PC-3 (cell line): Measurements from ENCODE around the gene ARHGEF39. TPM values are rescaled to one million over a fixed set of nuclear protein-coding genes. Genes with fewer than 3 reads are reported as not detected.

Experiments used
- ATAC-seq: fragments of 200-7000 bp; cut with Tn5 transposase; 2 replicates; pipeline ENCODE4 v1.9.1; 2020; ENCODE audit warnings: mild to moderate bottlenecking, moderate library complexity
- Bru-seq: library from RNA; stranded (reverse); fragments of 400-500 nt; gene quantifications from one replicate; lab custom pipeline; 2021; lab: Mats Ljungman, UMichigan
- BruChase-seq, 2 experiments: library from RNA; stranded (reverse); fragments of 400-500 nt; gene quantifications; one replicate each; lab custom pipeline; 2021; lab: Mats Ljungman, UMichigan
- BruUV-seq: library from RNA; stranded (reverse); fragments of 400-500 nt; replicated peaks from 2 replicates; lab custom pipeline; 2021; lab: Mats Ljungman, UMichigan
- CTCF ChIA-PET: fragments of 300-600 bp; sonication (Branson Sonifier 250); formaldehyde crosslinking; loops from one replicate; lab custom pipeline; 2022; ENCODE audit warnings: antibody characterized with exemption; lab: Charles Lee
- POLR2A ChIA-PET: fragments of 300-600 bp; sonication (Branson Sonifier 250); formaldehyde crosslinking; loops from one replicate; lab custom pipeline; 2022; ENCODE audit warnings: antibody characterized with exemption; ENCODE audit not compliant: unreplicated experiment; lab: Charles Lee
- DNase-seq: peaks from one replicate; pipeline ENCODE4 v3.0.0-alpha.2; 2015
- H2AFZ ChIP-seq: fragments of 300-600 bp; sonication (generic); 2 replicates; pipeline ENCODE4 v1.6.0; 2016; ENCODE audit warnings: antibody characterized with exemption, low read length
- H3F3A ChIP-seq: fragments of 300-600 bp; sonication (generic); one replicate; pipeline ENCODE4 v1.6.0; 2017; ENCODE audit warnings: antibody characterized with exemption, low read length, control low read depth, mild to moderate bottlenecking; ENCODE audit not compliant: unreplicated experiment
- H3K27ac ChIP-seq: fragments of 300-600 bp; sonication (generic); 2 replicates; pipeline ENCODE4 v1.5.1; 2016; ENCODE audit warnings: mild to moderate bottlenecking, low read length
- H3K27me3 ChIP-seq: fragments of 300-600 bp; sonication (generic); 2 replicates; pipeline ENCODE4 v1.6.1; 2016; ENCODE audit warnings: low read length, mixed read lengths
- H3K36me3 ChIP-seq: fragments of 300-600 bp; sonication (generic); 2 replicates; pipeline ENCODE4 v1.6.1; 2016; ENCODE audit warnings: low read depth, mixed run types, low read length, mixed read lengths
- H3K4me1 ChIP-seq: fragments of 300-600 bp; sonication (generic); 2 replicates; pipeline ENCODE4 v1.5.1; 2016; ENCODE audit warnings: low read length; ENCODE audit not compliant: insufficient read depth
- H3K4me2 ChIP-seq: fragments of 300-600 bp; sonication (generic); 2 replicates; pipeline ENCODE4 v1.6.0; 2016; ENCODE audit warnings: low read length
- H3K4me3 ChIP-seq: fragments of 300-600 bp; sonication (generic); 2 replicates; pipeline ENCODE4 v1.5.1; 2016; ENCODE audit warnings: mild to moderate bottlenecking, low read length, mixed read lengths
- H3K79me2 ChIP-seq: fragments of 300-600 bp; sonication (generic); 2 replicates; pipeline ENCODE4 v1.6.1; 2017; ENCODE audit warnings: low read length, mixed read lengths
- H3K9ac ChIP-seq: fragments of 300-600 bp; sonication (generic); 2 replicates; pipeline ENCODE4 v1.6.0; 2016; ENCODE audit warnings: mild to moderate bottlenecking, low read length
- H3K9me2 ChIP-seq: fragments of 300-600 bp; sonication (generic); replicated peaks from 2 replicates; pipeline ENCODE4 v1.6.1; 2016; ENCODE audit warnings: mixed run types, low read length, mixed read lengths
- H3K9me3 ChIP-seq: fragments of 300-600 bp; sonication (generic); 2 replicates; pipeline ENCODE4 v1.6.1; 2016; ENCODE audit warnings: low read length, mixed read lengths
- H4K20me1 ChIP-seq: fragments of 300-600 bp; sonication (generic); 2 replicates; pipeline ENCODE4 v1.6.1; 2016; ENCODE audit warnings: low read length, mixed read lengths
- EZH2 ChIP-seq: fragments of 300-600 bp; sonication (generic); IDR thresholded peaks from one replicate; pipeline ENCODE4 v1.6.1; 2017; ENCODE audit warnings: antibody characterized with exemption, mild to moderate bottlenecking, low read length; ENCODE audit not compliant: unreplicated experiment
- EZH2phosphoT487 ChIP-seq: fragments of 300-600 bp; sonication (generic); IDR thresholded peaks from 2 replicates; pipeline ENCODE4 v1.6.1; 2018; ENCODE audit warnings: mild to moderate bottlenecking, antibody characterized with exemption, low read length, borderline replicate concordance
- intact Hi-C: fragments of 100-400 bp; cut with micrococcal nuclease; formaldehyde crosslinking; loops from 2 replicates; pipeline ENCODE4 v1.9.0; 2023
- long read RNA-seq: library from polyadenylated mRNA; unstranded; transcript quantifications from one replicate; pipeline ENCODE4 v2.0.0, GENCODE V29; 2021; ENCODE audit not compliant: unreplicated experiment
- total RNA-seq: library from RNA; depleted of rRNA; stranded (reverse); fragments of >200 nt; gene quantifications from 2 replicates; pipeline ENCODE4 v1.2.3, GENCODE V29; 2014; rRNA removed
- TF ChIP-seq, protein P1 (sequence below): fragments of 300-600 bp; sonication (generic); conservative IDR thresholded peaks from 2 replicates; pipeline ENCODE4 v1.5.1; 2017; ENCODE audit warnings: antibody characterized with exemption, low read depth, mild to moderate bottlenecking, low read length

Gene ARHGEF39, protein sequence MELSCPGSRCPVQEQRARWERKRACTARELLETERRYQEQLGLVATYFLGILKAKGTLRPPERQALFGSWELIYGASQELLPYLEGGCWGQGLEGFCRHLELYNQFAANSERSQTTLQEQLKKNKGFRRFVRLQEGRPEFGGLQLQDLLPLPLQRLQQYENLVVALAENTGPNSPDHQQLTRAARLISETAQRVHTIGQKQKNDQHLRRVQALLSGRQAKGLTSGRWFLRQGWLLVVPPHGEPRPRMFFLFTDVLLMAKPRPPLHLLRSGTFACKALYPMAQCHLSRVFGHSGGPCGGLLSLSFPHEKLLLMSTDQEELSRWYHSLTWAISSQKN
- total RNA-seq (2.6 and 4.1 TPM in 2 replicates), Bru-seq, nascent RNA (percentile 53 among the genes with signal in this experiment), BruChase-seq, experiment 1, labeled RNA remaining after a 6-hour chase (percentile 41 among the genes with signal in this experiment), BruChase-seq, experiment 2, labeled RNA remaining after a 2-hour chase (percentile 30 among the genes with signal in this experiment)
- long read RNA-seq, partial matches to known transcripts = 0 of 1 reads
- long read RNA-seq, other reads (novel, unspliced or antisense) = 1 of 1 reads

DNA sequence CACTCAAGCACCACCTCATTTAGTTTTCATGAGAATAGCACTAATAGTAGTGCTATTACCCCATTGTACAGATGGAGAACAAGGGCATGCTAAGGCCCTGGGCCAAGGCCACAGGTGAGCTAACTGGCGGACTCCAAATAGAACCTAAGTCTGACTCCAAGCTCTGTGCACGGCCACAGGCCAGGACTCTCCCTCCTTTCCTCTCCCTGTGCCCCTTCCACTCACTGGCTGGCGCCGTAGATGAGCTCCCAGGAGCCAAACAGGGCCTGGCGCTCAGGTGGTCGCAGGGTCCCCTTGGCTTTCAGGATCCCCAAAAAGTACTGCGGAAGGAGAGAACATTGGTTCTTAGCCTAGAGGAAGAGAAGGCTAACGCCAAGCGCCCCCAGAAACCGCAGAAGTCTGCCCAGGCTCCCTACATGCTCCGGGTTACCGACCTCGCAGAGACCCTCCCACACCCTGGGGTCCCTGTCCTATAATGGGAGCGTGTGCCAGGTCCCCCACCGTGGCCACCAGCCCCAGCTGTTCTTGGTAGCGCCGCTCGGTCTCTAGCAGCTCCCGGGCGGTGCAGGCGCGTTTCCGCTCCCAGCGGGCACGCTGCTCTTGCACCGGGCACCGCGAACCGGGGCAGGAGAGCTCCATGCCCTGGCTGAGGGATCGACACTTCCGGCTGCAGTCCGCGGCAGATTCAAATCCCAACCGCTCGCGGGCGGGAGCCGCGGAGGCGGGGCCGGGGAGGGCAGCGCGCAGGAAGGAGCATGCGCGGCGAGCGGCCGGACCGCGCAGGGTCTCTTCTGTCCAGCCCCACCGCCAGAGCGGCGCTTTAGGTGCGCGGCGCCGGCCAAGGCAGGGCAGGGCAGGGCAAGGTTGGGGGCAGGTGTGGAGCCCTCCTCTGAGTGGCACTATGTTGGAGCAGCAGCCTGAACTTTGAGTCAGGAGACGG is at the start of gene ARHGEF39:
ARHGEF39 (minus strand) TSS at position 665 of the 940 bp plus-strand sequence; CDS start at position 639, 26 bp downstream.
- no peaks in the 10 kb centered on the region for H3K9me2 ChIP-seq
- peaks cover 20% of the 10 kb centered on the region for H3K36me3 ChIP-seq
- no peaks in the 10 kb centered on the region for H3F3A ChIP-seq
- H3K27ac ChIP-seq = peak within 1 kb of the TSS; percentile 57
- H3K4me2 ChIP-seq = peak within 1 kb of the TSS; percentile 97
- peak; percentile 78 for ATAC-seq
- no peak for TF ChIP-seq EZH2phosphoT487
- TF ChIP-seq, protein P1, sequence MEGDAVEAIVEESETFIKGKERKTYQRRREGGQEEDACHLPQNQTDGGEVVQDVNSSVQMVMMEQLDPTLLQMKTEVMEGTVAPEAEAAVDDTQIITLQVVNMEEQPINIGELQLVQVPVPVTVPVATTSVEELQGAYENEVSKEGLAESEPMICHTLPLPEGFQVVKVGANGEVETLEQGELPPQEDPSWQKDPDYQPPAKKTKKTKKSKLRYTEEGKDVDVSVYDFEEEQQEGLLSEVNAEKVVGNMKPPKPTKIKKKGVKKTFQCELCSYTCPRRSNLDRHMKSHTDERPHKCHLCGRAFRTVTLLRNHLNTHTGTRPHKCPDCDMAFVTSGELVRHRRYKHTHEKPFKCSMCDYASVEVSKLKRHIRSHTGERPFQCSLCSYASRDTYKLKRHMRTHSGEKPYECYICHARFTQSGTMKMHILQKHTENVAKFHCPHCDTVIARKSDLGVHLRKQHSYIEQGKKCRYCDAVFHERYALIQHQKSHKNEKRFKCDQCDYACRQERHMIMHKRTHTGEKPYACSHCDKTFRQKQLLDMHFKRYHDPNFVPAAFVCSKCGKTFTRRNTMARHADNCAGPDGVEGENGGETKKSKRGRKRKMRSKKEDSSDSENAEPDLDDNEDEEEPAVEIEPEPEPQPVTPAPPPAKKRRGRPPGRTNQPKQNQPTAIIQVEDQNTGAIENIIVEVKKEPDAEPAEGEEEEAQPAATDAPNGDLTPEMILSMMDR = peak; percentile 51; the same call in 1 of the 2 replicates
- POLR2A ChIA-PET = interaction anchor here (0.6 kb wide), 1 partner anchor 66 kb away, joined by 5 read pairs; no protein-coding TSS in a partner anchor
- TSS peak; percentile 60 for BruUV-seq
- H3K4me1 ChIP-seq = peaks cover 44% of the 10 kb centered on the region
- peak; percentile 81 for DNase-seq
- no peaks in the 10 kb centered on the region for H3K9me3 ChIP-seq
- H3K4me3 ChIP-seq = peak within 1 kb of the TSS; percentile 67
- peak within 1 kb of the TSS; percentile 73 for H3K9ac ChIP-seq
- no peaks in the 10 kb centered on the region for H3K27me3 ChIP-seq
- intact Hi-C loops = no loop called here
- CTCF ChIA-PET = interaction anchor here (0.5 to 1.7 kb wide), 3 partner anchors 17 to 63 kb away, joined by 5 to 9 read pairs (median 6); no protein-coding TSS in a partner anchor
- peak within 1 kb of the TSS; percentile 91 for H2AFZ ChIP-seq
- peaks cover 28% of the 10 kb centered on the region for H3K79me2 ChIP-seq
- no peaks in the 10 kb centered on the region for H4K20me1 ChIP-seq

DNA sequence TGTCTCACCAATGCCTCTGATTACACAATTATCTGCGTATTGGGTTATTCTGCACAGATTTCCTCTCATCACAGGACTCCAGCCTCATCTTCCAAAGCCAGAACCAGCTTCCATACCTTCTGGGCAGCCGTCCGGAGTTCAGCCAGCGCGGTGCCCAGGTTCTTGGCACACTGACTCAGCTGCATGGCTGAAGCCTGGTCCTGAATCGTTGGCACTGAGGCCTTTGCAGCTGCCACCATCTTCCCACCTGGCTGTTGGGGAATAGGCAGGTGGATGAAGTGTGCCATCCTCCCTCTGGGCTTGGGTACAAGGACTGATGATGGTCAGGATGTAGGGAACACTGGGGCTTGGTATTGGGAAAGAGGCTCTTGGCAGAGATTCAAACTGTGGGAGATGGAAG is 49.1 kb upstream of the ARHGEF39 start:
- intact Hi-C loops = no loop called here
- no peaks in the 10 kb centered on the region for H3F3A ChIP-seq
- POLR2A ChIA-PET = no interaction called here
- DNase-seq = no peak
- TF ChIP-seq EZH2phosphoT487 (no peak), EZH2 (no peak)
- TF ChIP-seq, protein P1 = no peak
- H3K36me3 ChIP-seq = peaks cover 41% of the 10 kb centered on the region
- H2AFZ ChIP-seq = no peak overlapping the region
- H3K4me1 ChIP-seq = no peaks in the 10 kb centered on the region; the same call in 1 of the 2 replicates
- H3K9me2 ChIP-seq = no peaks in the 10 kb centered on the region
- no peak for ATAC-seq
- no TSS peak for BruUV-seq
- no peaks in the 10 kb centered on the region for H3K9me3 ChIP-seq
- H3K27ac ChIP-seq = no peak overlapping the region
- H3K4me3 ChIP-seq = no peak overlapping the region
- CTCF ChIA-PET = no interaction called here
- H4K20me1 ChIP-seq = no peaks in the 10 kb centered on the region
- no peaks in the 10 kb centered on the region for H3K79me2 ChIP-seq
- H3K27me3 ChIP-seq = no peaks in the 10 kb centered on the region
- no peak overlapping the region for H3K9ac ChIP-seq
- no peak overlapping the region for H3K4me2 ChIP-seq
